SK-N-MC (cell line): Measurements from ENCODE around the gene NCBP2L.

Experiments used
- DNase-seq: peaks from one replicate; pipeline ENCODE4 v3.0.0-alpha.2; 2011; ENCODE audit warnings: low read depth, low spot score
- H3K27ac ChIP-seq: fragments of 200-600 bp; sonication (generic); 2 replicates; pipeline ENCODE4 v1.5.1; 2016; ENCODE audit warnings: mixed run types
- H3K36me3 ChIP-seq: fragments of 200-600 bp; sonication (generic); 2 replicates; pipeline ENCODE4 v1.6.1; 2017; ENCODE audit warnings: antibody characterized with exemption, low read length, mixed read lengths; ENCODE audit not compliant: insufficient read depth
- H3K4me3 ChIP-seq: fragments of 200-600 bp; sonication (generic); 2 replicates; pipeline ENCODE4 v1.5.1; 2016
- H3K9ac ChIP-seq: fragments of 200-600 bp; sonication (generic); 2 replicates; pipeline ENCODE4 v1.8.0; 2017; ENCODE audit warnings: mixed run types, mixed read lengths; ENCODE audit not compliant: insufficient read length
- H3K9me3 ChIP-seq: fragments of 200-600 bp; sonication (generic); 2 replicates; pipeline ENCODE4 v1.6.1; 2017; ENCODE audit warnings: low read depth, mild to moderate bottlenecking, antibody characterized with exemption, low read length, moderate library complexity, mixed read lengths
- EZH2 ChIP-seq: fragments of 200-600 bp; sonication (generic); IDR thresholded peaks from one replicate; pipeline ENCODE4 v1.6.1; 2017; ENCODE audit warnings: antibody characterized with exemption
- FOXP2 ChIP-seq: optimal IDR thresholded peaks from 2 replicates; pipeline ENCODE3; 2011; ENCODE audit warnings: mild to moderate bottlenecking, moderate library complexity; ENCODE audit not compliant: insufficient read depth; ENCODE audit errors: extremely low read length, control extremely low read depth
- POLR2AphosphoS5 ChIP-seq: IDR thresholded peaks from 2 replicates; pipeline ENCODE4 v1.6.1; 2012; ENCODE audit warnings: mild to moderate bottlenecking, low read depth, low read length, borderline replicate concordance

Gene NCBP2L

DNA sequence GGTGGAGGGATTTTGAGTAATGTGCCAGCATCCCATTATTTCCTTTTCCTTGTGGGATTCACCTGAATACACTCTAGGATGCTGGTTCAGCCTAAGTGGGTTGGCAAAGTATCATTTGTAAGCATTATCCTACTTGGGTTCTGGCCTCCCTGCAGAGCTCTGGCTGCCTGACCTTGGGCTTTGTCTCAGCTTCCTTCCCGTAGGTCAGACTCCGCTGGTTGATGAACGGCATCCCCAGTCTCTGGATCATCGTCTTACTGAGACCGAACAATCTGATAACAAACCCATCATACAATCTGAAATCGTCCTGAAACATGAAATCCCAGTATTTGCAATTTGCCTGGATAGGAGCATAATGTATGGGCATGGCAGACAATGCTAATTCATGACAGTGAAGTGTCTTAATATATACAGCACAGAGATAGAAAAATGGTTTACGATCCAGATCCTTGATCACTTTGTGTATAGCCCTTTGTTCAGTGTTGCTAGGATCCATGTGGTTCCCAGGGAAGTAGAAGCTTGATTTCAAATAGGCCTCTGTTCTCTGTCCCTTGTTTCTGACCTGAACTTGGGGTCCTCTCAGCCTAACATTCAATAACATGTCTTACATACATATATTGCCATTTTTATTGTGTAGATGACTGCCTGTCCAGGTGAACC lies 53.7 kb downstream of the NCBP2L start:
- no peak for TF ChIP-seq EZH2
- no peak for TF ChIP-seq FOXP2
- TF ChIP-seq POLR2AphosphoS5: no peak
- Histone ChIP-seq H3K9ac (no peak overlapping the region), H3K27ac (no peak overlapping the region), H3K4me3 (no peak overlapping the region), H3K36me3 (no peaks in the 10 kb centered on the region), H3K9me3 (no peaks in the 10 kb centered on the region)
- DNase-seq: no peak

DNA sequence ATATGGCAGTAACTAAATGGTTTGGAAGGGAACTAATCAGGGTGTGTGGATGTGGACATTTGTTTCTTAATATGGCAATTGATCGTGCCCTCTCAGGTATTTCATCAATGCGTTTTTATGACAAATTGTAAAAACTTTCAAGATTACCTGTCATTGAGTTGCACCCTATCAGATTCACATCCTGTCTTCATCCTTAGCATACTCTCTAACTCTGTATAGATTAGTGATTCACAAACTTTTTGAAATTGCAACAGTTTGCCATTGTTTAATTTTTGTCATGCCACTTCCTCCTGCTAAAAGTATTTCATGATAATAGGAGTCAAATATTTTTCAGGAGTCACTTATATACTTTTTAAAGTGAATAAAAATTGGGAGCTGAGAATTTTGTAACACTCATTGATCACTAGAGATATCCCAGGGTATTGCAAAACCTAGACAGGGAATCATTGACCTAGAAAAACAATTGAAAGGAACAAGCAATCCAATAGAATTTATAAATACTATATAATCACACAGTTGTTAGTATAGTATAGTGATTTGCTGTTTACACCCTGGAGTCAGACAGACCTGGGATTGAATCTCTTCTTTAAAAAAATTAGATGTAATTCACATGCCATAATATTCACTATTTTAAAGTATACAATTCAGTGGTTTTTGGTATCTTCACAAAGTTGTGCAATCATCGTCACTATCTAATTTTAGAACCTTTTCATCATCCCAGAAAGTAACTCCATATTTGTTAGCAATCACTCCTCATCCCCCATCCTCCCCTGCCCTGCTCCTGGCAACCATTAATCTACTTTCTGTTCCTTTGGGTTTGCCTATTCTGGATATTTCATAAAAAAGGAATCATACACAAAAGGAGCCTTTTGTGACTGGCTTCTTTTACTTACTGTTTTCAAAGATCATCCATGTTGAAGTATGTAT lies 57.0 kb downstream of the NCBP2L start:
- TF ChIP-seq POLR2AphosphoS5 (no peak), FOXP2 (no peak), EZH2 (no peak)
- no peak overlapping the region for H3K9ac ChIP-seq
- H3K9me3 ChIP-seq: no peaks in the 10 kb centered on the region
- H3K4me3 ChIP-seq: no peak overlapping the region
- DNase-seq: no peak
- no peak overlapping the region for H3K27ac ChIP-seq
- no peaks in the 10 kb centered on the region for H3K36me3 ChIP-seq

DNA sequence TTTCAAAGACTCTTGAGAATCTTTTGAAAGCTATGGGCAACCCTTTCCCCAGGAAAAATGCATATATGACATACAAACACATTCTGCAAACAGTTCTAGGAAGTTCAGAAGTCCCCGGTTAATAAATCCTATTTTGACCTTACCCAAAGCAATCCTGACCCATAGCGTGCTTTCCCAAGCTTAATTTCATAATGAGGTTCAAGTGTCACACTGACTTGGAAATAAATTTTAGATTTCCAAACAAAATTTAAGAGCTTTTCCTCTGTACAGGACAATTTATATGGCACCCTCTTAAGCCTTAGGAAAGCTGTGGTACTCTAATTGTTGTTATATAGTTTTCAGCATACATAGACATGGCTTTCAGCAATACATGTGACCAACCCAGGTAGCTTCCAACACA lies 59.4 kb downstream of the NCBP2L start:
- DNase-seq: no peak
- no peaks in the 10 kb centered on the region for H3K9me3 ChIP-seq
- H3K9ac ChIP-seq: no peak overlapping the region
- no peaks in the 10 kb centered on the region for H3K36me3 ChIP-seq
- no peak overlapping the region for H3K4me3 ChIP-seq
- TF ChIP-seq POLR2AphosphoS5: no peak
- TF ChIP-seq EZH2: no peak
- TF ChIP-seq FOXP2: no peak
- H3K27ac ChIP-seq: no peak overlapping the region

DNA sequence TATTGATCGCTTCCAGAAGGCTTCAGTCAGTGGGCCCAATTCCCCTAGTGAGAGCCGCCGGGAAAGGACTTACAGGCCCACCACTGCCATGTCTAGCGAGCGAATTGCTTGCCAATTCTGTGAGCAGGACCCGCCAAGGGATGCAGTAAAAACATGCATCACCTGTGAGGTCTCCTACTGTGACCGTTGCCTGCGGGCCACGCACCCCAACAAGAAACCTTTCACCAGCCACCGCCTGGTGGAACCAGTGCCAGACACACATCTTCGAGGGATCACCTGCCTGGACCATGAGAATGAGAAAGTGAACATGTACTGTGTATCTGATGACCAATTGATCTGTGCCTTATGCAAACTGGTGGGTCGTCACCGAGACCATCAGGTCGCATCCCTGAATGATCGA lies 63.4 kb downstream of the NCBP2L start:
- no peak overlapping the region for H3K9ac ChIP-seq
- no peak overlapping the region for H3K27ac ChIP-seq
- H3K9me3 ChIP-seq: no peaks in the 10 kb centered on the region
- DNase-seq: no peak
- no peaks in the 10 kb centered on the region for H3K36me3 ChIP-seq
- H3K4me3 ChIP-seq: no peak overlapping the region
- TF ChIP-seq FOXP2 (no peak), POLR2AphosphoS5 (no peak), EZH2 (no peak)

DNA sequence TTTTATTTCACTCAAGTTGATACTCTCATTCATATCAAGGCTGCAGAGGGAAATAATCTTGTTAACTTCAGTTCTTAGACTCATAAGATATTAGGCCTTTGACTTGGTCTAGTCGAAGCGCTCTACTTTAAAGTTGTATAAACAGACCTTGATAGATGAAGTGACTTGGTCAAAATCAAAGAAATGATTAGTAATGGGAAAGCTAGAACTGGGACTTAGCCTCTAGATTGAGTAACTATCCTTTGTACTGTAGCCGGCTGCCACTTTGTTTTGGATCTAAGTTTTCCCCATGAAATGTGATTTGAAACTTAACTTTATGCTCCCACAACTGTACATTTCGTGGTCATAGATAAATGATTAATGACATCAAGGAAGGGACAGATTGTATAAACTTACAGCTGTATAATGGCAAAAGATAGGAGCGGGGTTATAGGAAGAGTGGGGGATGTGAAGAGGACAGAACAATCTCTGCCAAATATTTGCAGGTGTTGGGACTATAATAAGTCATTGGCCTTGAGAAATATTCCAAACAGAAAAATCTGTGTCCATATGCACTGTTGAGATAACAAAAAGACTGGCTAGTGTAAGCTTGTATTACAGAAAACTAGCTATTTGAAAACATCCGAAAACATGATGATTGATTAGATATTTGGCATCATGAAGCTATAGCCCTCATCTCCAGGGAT lies 65.3 kb downstream of the NCBP2L start:
- DNase-seq: no peak
- H3K4me3 ChIP-seq: no peak overlapping the region
- TF ChIP-seq EZH2: no peak
- no peak for TF ChIP-seq POLR2AphosphoS5
- H3K9me3 ChIP-seq: no peaks in the 10 kb centered on the region
- no peaks in the 10 kb centered on the region for H3K36me3 ChIP-seq
- H3K27ac ChIP-seq: no peak overlapping the region
- no peak overlapping the region for H3K9ac ChIP-seq
